ENCODE results near the gene SLC26A4.
"Not testable (repeated sequence)": the region's sequence is repeated elsewhere in the genome, so short reads cannot be mapped to it uniquely, and the experiment has no call there.

SLC26A4 gene

DNA sequence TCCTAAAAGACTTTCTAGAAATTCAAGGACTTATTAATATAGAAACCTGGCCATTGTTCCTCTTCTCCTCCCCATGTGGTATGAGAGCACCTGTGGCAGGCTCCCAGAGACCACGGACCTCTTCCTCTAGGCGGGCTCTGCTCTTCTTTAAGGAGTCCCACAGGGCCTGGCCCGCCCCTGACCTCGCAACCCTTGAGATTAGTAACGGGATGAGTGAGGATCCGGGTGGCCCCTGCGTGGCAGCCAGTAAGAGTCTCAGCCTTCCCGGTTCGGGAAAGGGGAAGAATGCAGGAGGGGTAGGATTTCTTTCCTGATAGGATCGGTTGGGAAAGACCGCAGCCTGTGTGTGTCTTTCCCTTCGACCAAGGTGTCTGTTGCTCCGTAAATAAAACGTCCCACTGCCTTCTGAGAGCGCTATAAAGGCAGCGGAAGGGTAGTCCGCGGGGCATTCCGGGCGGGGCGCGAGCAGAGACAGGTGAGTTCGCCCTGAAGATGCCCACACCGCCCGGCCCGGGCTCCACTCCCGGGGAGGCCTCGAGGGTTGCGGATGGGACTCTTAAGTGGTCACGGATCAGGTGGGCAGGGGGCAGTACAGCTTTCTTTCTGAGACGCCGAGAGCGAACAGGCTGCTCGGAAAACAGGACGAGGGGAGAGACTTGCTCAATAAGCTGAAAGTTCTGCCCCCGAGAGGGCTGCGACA lies at the start of gene SLC26A4:
Gene SLC26A4, plus strand, starts transcription at position 448 of the 700 bp plus-strand sequence. CDS start 814 bp downstream, outside the sequence.
- no peak for DNase-seq (ENCODE audit: low read depth in 2 of 2)

DNA sequence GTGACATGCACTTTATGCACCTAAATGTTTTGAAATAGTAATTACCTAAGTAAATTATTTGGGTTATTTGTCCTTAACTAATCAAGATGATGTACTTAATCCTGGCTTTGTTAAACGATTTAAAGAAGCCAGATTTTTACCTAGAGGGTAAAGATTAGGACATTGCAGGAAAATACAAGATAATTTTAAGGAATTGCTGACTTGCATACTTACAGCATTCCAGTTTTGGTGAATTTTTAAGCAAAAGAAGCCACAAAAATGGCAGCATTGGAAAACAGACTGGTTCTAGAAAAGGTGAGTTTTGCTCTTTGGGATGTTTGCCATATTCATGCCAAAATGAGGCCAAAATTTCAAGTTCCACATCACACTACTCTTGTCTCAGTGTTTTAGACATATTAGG lies 47.2 kb upstream of the SLC26A4 start:
- DNase-seq (ENCODE audit: low read depth in 2 of 2): no peak

DNA sequence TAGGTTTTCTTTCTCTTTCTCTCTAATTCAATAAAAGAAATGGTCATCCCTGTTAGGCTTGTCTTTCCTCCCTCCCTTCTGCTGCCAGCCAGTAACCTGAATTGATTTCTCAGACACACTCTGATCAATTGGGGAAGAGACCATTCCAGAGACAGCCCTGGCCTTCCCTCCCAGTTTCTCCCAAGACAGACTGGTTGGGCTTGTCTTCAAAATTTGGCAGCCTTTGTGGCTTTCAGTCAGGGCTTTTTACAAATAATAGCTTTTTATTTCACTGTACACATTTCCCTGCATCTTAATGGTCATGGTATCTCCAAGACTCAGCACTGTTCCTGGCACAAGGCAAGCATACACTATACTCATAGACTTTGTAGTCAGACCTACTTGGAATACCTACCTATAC lies 46.7 kb upstream of the SLC26A4 start:
- no peak for DNase-seq (ENCODE audit: low read depth in 2 of 2)

DNA sequence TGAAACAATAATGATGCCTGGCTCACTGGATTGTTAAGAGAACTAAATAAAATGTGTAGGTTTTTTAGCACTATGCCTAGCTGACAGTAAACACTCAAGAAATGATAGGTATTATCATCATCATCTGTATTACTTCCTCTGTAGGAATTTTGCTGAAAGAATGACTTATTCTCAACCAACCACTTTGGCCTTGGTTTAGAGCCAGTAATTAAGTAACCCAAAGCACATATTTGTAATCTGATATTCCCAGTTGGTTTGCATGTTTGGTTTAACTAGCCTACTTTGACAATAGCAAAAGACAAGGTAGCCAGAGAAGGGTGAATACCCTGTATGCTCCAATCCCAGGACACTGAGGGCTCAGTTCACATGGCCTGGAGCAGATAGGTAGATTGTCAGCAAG lies 46.2 kb upstream of the SLC26A4 start:
- DNase-seq (ENCODE audit: low read depth in 2 of 2): no peak

DNA sequence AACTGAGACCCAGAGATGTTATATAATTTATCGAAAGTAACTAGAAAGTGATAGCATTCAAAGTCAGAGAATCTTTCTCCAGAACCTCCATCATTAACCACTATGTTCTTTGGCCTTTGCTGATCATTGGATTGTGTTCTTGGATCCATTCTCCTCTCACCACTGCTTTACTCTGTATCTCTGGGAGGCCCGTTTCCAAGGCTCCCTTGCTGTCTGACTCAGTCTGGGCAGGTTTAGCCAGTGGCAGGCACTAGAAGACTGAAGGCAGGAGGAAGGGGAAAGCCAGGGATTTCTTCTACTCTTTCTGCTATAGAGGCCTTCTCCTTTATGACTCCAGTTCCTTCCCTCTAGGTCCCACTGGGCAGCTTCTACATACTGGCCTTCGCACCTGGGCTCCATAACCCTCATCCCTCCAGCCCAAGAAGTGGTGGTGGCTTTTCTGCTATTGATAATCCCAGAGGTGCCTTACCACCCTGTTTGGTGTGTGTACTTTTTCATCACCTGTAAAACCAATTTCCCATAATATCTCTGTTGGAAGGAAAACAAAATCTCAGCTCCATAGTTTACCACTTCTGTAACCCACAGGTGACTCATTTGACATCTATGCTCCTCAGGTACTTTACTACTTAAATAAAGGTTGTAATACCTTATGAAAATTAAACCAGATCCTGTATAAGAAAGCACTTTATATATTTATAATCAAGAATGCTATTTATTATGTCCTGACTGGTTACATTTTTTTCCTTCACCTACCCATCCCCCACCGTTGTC lies 44.5 kb upstream of the SLC26A4 start:
- no peak for DNase-seq (ENCODE audit: low read depth in 2 of 2)

DNA sequence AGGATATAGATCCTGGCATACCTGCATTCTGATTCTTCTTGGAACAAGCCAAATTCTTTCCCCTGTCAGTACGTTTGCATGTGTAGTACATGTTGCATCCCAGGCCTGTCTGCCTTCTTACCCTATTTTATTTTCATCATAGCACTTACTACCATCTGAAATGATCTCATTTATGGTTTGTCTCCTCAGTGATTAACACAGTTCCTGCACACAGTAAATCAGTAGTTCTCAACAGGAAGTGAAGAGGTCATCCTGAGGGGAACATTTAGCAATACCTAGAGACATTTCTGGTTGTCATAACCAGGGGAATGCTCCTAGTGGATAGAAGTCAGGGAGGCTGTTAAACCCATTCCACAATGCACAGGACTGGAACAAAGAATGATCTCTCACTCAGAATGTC lies 38.2 kb upstream of the SLC26A4 start:
- no peak for DNase-seq (ENCODE audit: low read depth in 2 of 2)

DNA sequence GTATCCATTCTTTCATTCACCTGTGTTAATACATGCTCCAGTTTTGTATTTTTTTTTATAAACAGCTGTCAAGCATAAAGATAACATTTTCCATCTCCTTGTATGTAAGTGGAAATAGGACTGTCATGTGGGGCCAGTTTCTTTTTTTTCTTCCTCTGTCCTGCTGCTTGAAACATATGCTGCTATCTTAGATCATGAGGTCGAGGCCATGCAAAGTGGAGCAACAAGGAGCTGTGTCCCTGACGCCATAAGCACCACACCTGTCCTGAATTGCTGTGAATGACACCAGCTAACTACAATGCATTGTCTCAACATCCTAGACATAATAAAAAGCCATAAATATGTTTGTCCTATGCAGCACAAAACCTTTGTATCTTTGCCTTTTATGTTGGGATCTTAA lies 37.7 kb upstream of the SLC26A4 start:
- DNase-seq (ENCODE audit: low read depth in 2 of 2): no peak

DNA sequence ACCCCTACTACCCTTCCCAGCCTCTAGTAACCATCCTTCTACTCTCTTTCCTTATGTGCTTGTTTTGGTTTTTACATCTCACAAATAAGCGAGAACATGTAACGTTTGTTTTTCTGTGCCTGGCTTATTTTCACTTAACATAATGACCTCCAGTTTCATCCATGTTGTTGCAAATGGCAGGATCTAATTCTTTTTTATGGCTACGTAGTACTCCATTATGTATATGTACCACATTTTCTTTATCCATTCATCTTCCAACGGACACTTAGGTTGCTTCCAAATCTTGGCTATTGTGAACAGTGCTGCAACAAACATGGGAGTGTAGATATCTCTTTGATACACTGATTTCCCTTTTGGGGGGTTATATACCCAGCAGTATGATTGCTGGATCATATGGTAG lies 33.6 kb upstream of the SLC26A4 start:
- no peak for DNase-seq (ENCODE audit: low read depth in 2 of 2)

DNA sequence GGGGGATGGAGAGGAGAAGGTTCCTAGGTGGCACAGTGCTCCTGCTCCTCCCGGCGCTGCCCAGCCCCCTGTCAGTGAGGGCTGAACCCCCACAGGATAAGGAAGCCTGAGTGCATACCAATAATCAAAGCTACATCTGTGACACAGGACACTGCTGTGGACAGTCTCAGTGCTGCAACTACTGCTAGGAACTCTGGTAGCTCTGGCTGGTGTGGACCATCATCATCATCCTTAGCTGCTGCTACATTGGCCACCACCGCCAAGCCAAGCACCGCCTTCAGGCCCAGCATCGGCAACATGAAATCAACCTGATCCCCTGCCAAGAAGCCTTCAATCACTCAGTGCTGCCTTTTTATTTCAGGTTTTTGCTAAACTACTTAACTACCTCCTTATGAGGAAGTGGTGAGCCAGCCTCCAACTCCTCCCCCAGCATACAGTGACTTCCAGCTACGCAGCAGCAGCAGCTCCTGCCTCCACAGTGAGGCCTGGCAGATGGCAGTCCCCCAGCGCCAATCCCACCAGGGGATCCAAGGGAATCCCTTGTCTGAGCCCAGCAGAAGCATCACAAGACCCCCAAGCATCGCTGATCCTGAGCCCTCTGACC lies 32.1 kb upstream of the SLC26A4 start:
- no peak for DNase-seq (ENCODE audit: low read depth in 2 of 2)

DNA sequence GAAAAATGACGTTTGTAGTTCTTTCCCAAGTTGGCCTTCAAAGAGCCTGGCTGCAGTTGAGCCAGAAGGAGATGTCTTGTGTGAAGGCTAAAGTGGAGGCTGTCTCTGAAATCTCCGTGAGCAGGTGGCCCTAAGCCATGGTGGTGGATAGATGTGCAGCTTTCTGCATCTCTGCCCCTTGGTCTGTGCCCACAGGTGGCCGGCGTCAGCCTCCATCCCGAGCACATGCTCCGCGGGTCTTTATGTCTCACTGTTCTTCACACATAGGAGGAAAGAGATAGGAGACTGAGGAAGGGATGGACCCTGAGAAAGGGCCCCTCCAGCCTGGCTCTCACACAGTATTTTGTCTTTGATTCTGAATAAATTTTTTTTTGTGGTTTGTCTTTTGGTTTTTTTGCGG lies 30.3 kb upstream of the SLC26A4 start:
- no peak for DNase-seq (ENCODE audit: low read depth in 2 of 2)

DNA sequence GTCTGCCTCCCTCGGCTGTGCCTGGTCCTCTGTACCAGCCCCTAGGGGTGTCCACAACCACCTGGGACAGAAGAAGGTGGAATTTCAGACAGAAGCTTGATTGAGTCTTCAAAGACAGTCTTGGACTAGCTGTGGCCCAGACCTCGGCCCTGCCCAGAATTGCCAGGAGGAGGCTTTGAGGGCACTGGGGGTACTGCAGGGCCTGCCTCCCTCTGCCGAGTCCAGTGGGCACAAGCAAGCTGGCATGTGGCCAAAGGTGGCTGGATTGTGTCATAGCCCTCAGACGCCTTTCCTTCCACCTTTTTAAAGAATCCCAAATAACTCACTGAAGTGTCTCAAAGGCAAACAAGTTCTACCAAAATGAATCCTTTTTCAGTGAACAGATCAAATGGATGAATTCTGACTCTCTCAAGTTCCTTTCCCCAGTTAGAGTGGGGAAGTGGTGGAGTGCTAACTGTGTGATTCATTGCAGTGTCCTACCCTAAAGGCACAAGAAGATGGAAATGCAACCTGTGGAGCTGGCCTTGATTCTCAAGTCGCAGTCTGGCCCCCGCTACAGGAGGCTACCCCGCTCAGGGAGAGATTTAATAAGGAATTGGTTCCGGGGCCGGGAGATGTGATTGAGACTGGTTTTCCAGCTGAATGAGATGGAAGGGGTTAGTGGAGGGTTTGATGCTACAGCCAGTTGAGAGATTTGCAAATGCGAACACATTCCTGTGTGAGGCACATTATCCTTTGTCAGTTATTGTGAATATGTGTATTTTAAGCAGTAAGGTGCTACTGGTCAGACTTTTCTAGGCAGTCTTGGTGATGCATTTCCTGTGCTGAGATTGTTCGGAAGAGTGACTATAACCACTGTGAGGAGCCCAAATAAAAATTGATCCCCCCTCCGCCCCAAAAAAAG lies 28.8 kb upstream of the SLC26A4 start:
- DNase-seq (ENCODE audit: low read depth in 2 of 2): no peak

DNA sequence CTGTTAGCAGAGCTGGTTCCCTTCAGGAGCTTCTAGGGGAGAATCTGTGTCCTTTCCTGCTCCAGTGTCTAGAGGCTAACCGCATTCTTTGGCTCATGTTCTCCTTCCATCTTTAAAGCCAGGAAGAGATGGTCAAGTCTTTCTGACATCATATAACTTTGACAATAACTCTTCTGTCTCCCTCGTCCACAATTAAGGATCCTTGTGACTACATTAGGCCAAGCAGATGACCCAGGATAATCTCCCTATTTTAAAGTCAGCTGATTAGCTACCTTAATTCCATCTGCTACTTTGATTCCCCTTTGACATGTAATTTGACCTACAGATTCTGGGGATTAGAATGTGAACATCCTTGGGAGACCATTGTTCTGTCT lies 28.1 kb upstream of the SLC26A4 start:
- no peak for DNase-seq (ENCODE audit: low read depth in 2 of 2)

DNA sequence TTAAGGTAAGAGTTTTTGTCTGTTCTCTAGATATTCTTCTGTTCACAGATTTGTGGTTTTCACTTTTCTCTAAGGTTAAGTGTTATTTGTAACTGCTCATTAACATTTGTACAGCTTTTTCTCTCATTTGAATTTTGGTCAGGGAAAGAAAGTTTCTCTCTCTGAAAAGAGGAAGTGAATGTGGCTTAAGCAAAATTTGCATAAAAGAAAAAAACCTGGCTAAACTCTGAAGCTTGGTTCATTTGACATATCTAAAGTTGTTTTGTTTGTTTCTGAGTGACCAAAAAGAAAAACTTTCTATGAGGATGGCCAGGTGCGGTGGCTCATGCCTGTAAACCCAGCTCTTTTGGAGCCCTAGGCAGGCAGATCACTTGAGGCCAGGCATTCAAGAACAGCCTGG lies 22.0 kb upstream of the SLC26A4 start:
- DNase-seq (ENCODE audit: low read depth in 2 of 2): no peak

DNA sequence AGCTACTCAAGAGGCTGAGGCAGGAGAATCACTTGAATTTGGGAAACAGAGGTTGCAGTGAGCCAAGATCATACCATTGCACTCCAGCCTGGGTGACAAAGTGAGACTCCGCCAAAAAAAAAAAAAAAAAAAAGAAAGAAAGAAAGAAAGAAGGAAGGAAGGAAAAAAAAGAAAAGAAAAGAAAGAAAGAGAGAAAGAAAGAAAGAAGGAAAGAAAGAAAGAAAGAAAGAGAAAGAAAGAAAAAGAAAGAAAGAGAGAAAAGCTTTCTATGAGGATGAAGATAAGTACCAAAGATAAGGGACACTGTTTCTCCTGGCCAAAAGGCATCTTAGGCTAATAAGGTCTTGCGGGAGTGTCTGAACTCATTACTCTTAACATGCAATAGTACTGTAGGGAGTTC lies 21.6 kb upstream of the SLC26A4 start:
- DNase-seq (ENCODE audit: low read depth in 2 of 2): not testable (repeated sequence)

DNA sequence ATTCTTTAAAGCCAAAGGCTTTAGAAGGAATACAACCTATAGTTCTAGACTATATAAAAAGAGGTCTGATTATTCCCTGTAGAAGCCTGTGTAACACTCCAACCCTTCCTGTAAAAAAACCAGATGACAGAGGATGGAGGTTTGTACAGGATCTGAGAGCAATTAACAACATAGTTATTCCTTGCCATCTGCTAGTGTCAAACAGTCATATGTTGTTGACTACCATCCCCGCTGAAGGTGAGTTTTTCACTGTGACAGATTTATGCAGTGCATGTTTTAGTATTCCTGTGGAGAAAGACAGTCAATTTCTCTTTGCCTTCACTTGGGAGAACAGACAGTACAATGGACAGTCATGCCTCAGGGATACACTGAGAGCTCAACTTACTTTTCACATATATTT lies 19.0 kb upstream of the SLC26A4 start:
- no peak for DNase-seq (ENCODE audit: low read depth in 2 of 2)

DNA sequence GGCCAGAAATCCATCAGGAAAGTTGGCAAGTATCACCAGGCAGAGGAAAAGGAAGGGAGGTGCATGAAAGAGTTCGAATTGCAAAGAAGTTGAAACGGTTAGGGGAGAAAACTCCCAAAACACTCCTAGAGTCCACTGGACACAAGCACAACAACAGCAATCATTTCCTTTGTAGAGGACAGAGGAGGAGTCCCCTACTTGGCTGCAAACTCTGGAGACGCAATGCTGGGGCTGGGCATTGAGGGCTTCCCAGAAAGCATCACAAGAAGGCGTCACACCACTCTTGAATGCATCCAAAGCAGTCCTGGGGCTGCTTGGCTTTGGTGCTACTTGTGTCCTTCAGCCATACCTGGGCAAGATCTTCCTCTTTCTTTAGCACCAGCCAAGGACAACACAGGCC lies 18.1 kb upstream of the SLC26A4 start:
- DNase-seq (ENCODE audit: low read depth in 2 of 2): no peak

DNA sequence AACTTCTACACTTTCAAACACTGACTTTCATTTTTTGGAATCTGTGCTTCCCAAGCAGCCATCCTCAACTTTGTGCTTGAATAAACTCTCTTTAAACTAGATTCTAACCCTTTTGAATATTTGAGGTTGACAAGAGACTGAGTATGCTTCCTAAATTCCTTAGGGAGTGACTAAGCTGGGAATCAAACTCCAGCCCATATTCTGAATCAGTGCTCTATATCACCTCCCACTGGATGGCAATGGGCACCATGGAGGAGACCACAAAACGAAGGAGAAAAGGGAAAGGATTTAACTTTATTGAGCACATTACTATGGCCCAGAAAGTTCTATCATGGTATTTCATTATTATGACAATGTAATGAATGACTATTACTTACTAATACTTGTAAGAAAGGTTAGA lies 17.2 kb upstream of the SLC26A4 start:
- no peak for DNase-seq (ENCODE audit: low read depth in 2 of 2)

DNA sequence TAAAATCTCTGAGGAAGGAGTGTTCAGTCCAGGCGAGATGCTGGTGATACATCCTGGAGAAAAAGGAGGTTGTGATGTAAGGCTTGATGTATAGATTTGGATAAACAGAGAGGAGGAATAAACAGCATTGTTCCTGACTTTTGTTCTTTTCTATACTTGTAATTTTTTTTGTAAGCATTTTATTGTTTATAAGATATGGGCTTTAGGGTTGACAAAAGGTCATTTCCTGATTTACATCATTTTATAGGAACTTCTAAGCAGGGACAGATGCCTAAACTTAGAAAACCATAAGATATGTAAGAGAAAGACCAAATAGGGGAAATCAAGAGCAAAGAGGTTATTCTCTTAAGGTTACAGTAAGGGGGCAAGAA lies 16.7 kb upstream of the SLC26A4 start:
- DNase-seq (ENCODE audit: low read depth in 2 of 2): no peak

DNA sequence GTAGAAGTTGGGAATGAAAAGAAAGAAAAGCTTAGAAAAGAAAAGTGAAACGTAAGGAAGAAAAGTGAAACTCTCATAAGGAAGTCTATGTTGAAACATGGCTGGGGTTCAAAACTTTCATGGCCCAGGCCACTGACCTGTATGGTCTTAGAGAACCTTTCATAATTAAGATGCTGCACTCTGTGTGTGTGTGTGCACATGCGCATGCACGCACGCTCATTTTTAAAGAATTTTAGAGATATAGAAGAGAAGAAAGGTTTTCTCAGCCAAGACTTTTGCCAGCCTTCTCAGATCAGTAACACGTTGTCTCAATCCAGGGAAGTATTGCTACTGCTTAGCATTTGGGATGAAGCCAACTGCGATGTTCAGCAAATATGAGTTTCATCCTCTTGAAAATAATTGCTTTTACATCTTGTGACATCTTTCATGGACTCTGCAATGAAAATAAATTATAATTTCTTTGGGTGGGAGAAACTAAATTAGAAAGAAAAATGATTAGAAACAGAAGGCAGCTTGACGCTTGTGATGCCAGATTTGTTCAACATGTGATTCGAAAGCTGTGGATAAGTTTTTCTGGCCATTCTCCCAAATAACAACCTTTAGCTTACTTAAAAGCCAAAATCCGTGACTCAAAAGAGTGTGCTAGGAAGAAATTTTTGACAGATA lies 16.2 kb upstream of the SLC26A4 start:
- no peak for DNase-seq (ENCODE audit: low read depth in 2 of 2)

DNA sequence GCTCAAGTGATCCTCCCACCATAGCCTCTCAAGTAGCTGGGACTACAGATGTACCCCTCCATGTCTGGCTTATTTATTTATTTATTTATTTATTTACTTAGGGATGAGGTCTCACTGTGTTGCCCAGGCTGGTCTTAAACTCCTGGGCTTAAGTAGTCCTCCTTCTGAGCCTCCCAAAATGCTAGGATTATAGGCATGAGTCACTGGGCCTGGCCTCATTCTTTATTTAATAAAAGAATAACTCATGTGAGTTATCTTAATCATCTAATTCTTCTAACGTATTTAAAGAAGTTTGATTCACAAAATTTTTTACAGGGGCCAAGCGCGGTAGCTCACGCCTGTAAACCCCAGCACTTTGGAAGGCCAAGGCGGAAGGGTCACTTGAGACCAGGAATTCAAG lies 8.0 kb upstream of the SLC26A4 start:
- DNase-seq (ENCODE audit: low read depth in 2 of 2): no peak

DNA sequence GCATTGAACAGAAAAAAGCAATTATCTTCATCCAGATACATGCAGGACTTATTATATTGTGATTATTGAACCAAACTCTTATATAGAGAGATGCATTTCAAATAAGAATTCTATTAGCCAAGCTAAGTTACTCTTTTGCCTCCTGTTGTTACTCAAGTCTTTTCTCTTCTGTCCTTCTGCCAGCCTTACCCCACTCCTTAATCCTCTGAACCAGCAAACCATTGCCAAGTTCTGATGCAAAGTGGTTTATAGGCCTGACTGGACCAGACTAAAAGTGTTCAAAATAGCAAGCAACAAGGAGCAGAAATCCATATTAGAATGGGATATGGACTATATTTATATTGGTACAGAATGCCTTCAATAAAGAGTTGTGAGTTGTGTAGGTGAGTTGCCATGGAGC lies 2.2 kb upstream of the SLC26A4 start:
- DNase-seq (ENCODE audit: low read depth in 2 of 2): no peak

DNA sequence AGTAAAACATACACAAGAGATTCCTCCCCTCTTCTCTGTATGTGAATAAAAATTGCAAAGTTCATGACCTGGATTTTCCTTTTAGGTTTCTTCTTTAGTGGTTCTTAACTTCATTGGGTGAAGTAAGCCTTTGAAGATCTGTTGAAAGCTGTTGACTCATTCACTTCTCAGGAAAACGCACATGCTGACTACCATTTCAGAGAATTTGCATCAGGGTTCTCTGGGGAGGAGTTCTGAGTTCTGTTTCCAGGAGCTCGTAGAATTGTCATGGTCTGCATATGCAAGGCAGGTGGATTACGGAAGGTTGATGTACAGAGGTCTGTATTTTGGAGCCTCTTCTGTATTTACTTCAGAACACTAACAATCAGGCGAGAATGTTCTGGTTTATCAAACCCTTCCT lies 962 bp upstream of the SLC26A4 start:
- DNase-seq (ENCODE audit: low read depth in 2 of 2): no peak

Data from stimulated activated CD8-positive, alpha-beta memory T cell treated with anti-CD3 and anti-CD28 coated beads, Interleukin-15, amount 100 ng/mL, for 4 hours (primary cell).